ENCODE results near the gene ZNF76.
A peak's percentile ranks its signal among the peaks of the same experiment; 100 is the strongest.

ZNF76 gene

DNA sequence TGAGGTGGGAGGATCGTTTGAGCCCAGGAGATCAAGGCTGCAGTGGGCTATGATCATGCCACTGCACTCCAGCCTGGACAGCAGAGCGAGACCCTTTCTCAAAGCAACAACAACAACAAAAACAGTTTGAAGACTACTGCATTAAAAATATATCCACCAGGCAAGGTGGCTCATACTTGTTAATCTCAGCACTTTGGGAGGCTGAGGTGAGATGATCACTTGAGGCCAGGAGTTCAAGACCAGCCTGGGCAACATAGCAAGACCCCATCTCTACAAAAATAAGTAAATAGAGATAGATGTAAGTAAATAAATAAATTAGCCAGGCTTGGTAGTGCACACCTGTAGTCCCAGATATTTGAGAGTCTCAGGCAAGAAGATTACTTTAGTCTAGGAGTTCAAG lies 12.5 kb downstream of the ZNF76 start:
- DNase-seq, result no peak

DNA sequence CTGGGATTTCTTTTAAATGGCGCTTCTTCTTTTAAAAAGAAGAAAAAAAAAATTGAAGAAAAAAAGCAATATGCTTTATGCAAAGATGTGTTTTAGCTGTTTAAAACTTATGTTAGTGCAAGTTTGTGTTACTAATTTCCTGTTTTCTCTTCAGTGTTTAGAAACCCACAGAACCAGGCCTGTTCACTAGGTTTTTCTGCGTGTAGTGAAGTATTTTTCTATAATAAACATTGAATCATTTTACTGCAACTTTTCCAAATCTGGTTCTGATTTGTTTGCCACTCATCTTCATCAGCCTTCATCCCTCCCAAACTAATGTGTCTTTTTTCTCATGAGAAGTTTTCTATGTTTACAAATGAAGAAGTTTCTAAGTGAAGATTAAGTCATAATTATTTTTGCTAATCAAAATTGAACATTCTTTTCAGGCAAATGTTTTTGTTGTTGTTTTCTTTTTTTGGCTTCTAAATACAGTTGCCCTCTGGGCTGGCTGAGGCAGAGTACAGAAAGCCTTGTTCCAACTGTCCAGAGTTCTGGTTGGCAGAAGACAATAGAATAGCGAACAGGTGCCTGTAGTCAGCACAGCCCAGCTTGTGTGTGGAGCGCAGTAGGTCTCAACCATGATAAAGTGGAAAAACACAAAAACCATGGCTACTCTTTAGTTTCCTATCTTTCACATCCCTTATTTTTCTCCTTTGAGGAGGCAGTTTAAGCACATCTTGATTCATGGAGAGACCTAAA lies 14.5 kb downstream of the ZNF76 start:
- DNase-seq, result no peak

- DNase-seq, result no peak
Observed at GRCh38 chr6:35275744-35276260, 16.3 kb downstream of the ZNF76 start.

DNA sequence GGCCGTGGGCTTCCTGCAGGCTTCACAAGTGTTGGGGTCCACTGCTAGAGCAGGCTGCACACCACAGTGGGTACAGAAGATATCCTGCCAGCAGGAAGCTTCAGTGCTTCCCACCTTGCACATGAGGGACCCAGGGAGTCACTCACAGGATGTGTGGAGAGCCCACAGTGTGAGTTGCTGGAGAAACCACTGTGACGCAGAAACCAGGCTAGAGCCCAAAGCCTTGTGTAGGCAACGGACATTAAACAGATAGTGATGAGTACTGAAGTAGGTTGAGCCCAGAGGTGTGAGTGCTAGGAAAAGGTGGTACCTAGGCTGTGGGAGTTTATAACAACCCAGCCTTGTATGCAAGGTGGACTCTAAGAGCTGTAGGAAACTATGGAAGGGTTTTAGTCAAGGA lies 19.2 kb downstream of the ZNF76 start:
- DNase-seq, result no peak

- no peak for DNase-seq
Observed at GRCh38 chr6:35280903-35281302, 21.4 kb downstream of the ZNF76 start.

- no peak for DNase-seq
Observed at GRCh38 chr6:35282472-35282871, 22.9 kb downstream of the ZNF76 start.

- DNase-seq, result no peak
Observed at GRCh38 chr6:35283361-35283760, 23.8 kb downstream of the ZNF76 start.

DNA sequence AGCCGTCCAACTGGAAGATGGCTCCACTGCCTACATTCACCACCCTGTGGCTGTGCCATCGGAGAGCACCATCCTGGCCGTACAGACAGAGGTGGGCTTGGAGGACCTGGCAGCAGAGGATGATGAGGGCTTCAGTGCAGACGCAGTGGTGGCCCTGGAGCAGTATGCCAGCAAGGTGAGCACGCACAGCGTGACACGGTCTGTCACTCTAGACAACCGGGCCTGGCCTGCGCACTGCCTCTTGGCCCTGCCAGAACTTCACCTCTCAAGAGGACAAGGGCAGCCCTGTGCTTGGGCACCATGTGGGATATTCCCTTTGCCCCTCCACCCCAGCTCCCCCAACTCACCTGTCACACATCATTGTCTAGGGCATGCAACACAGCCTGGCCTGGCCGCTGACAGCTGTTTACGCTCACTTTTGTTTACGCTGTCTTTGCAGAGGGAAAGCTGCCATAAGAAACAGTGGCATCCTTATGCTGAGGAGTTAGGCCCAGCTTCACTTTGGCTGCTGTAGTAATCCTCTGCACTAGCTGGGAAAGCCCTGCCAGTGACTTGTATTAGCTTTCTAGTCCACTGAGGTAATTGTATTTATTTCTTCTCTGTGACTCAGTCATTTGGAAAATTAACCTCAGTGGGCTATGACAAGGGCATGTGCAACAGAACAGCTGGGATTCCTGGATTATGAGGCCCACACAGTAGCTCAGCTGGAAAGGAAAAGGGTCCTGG lies 28.3 kb downstream of the ZNF76 start:
- DNase-seq, result no peak

DNA sequence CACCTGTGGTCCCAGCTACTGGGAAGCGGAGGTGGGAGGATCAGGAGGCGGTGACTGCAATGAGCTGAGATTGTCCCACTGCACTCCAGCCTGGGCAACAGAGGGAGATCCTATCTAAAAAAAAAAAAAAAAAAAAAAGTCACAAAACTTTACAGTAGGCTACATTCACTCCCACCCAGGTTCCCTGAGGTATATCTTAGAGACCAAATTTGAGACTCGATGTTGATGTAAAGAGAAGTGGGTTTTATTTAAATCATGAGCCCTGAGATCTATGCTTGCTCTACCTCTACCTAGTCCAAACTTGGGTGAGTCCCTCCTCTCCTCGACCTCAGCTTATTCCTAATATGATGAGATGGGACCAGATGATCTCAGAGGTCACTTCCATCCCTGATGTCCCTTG lies 29.3 kb downstream of the ZNF76 start:
- DNase-seq, result no peak

DNA sequence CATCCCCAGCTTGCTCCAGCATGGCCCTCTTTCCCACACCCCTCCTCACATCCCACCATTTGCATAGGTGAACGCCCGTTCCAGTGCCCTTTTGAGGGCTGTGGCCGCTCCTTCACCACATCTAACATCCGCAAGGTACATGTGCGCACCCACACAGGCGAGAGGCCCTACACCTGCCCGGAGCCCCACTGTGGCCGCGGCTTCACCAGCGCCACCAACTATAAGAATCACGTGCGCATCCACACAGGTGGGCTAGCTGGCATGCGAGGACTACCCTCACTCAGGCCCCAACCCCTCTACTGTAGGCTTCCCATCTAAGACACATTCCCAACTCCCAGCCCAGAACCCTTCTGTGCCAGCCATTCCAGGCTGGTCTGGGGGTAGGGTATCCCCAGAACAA lies 32.0 kb downstream of the ZNF76 start:
- no peak for DNase-seq

GRCh38 chr6:35292494-35292893 lies 33.0 kb downstream of the ZNF76 start:
- DNase-seq, result no peak

GRCh38 chr6:35293681-35294080 lies 34.1 kb downstream of the ZNF76 start:
- no peak for DNase-seq

- peak; percentile 55 to 61 for DNase-seq
Observed at GRCh38 chr6:35294308-35294945, 34.9 kb downstream of the ZNF76 start.

- no peak for DNase-seq
Observed at GRCh38 chr6:35295036-35295435, 35.5 kb downstream of the ZNF76 start.

GRCh38 chr6:35295521-35296315 lies 36.2 kb downstream of the ZNF76 start:
- DNase-seq, result peak in 1 of 2 donors; percentile 16

- no peak for DNase-seq
Observed at GRCh38 chr6:35296931-35297600, 37.5 kb downstream of the ZNF76 start.

GRCh38 chr6:35297601-35298481 lies 38.3 kb downstream of the ZNF76 start, which contains the start of gene DEF6:
Gene DEF6 (plus strand): TSS chr6:35297818. CDS start chr6:35297857, 39 bp downstream.
- peak; percentile 86 to 87 for DNase-seq

- no peak for DNase-seq
Observed at GRCh38 chr6:35298625-35299140, 39.1 kb downstream of the ZNF76 start.

DNA sequence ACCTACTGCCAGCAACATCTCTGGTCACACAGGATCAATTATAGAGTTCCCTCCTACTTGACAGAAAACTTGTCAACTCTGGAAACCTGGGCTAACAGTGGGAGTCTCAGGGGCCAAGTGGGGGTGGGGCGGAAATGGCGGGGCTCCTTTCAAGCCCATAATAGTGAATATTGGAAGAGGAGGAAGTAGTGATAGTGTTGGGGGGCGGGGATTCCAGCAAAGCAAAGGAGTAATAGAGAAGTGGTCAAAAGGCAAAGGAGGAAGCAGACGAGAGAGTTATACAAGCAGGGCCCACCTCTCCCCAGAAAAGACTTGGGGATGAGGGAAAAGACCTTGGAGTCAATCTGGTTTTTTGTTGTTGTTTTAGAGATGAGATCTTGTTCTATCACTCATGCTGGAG lies 40.1 kb downstream of the ZNF76 start:
- peak in 1 of 2 donors; percentile 50 for DNase-seq

DNA sequence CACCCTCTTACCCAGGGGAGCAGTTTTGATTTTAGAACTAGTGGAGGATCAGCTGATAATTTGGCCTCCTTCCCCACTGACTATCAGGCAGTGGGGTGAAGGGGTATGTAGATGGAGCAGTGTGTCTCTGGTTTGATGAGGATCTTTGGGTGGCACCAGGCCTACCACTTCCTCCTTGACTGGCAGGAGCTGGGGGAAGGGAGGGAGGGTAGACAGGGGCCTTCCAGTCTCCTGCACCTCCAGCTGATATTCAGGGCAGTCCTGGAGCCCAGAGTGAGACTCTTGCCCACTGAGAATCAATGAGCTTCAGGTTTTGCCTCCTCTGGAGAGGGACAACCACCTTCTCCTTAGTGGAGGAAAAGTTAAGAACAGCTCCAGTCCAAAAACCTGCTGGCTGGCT lies 41.3 kb downstream of the ZNF76 start:
- DNase-seq, result no peak

Data from stimulated activated CD4-positive, alpha-beta T cell treated with anti-CD3 and anti-CD28 coated beads, Interleukin-2, amount 100 ng/mL, for 24 hours (primary cell).